ENCODE results near the gene PSMB7. TPM values are rescaled to one million over a fixed set of nuclear protein-coding genes. Genes with fewer than 3 reads are reported as not detected.

PSMB7 gene
- total RNA-seq, 2 experiments from 2014 or later: 155 to 170 TPM

DNA sequence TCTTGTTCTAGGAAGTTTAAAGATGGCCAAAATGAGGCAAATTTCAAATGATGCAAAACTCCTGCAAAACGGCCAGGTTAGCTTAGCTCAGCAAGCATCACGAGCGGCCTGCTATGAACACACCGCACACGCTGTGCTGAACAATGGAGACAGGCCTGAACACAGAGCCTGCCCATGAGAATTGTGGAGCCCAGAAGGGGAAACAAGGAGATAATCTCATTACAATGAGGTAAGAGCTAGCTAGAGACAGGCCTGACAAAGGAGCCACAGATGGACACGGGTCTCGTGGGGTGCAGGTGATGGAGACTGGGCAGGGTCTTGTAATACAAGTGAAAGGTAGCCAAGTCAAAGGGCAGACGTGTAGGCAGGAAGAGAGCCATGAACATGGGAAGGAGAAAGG, 50.2 kb downstream of the PSMB7 start:
- Mint-ChIP-seq H3K36me3 (ENCODE audit: low read depth) (peaks cover 6% of the 10 kb centered on the region), H3K27me3 (no peaks in the 10 kb centered on the region), H3K9me3 (no peaks in the 10 kb centered on the region), H3K4me1 (ENCODE audit: low read depth) (peaks cover 38% of the 10 kb centered on the region), H3K27ac (no peak overlapping the region), H3K4me3 (no peak overlapping the region)
- TF ChIP-seq CTCF (IDR thresholded peaks at IDR 0.05): no peak
- ChIA-PET POLR2A (no interaction called here), CTCF (no interaction called here)
- intact Hi-C loops (cut with micrococcal nuclease): no loop called here
- no peak for ATAC-seq
- DNase-seq: no peak

- H3K4me1 Mint-ChIP-seq (ENCODE audit: low read depth): peaks cover 40% of the 10 kb centered on the region
These were observed 51.1 kb downstream of the PSMB7 start for GRCh38 chr9:124364141-124364540.

GRCh38 chr9:124363326-124364096, 51.7 kb downstream of the PSMB7 start:
- peaks cover 42% of the 10 kb centered on the region for H3K4me1 Mint-ChIP-seq (ENCODE audit: low read depth)

More at GRCh38 chr9:124364141-124364540, 51.1 kb downstream of the PSMB7 start:
- no peak for ATAC-seq
- no peaks in the 10 kb centered on the region for H3K27me3 Mint-ChIP-seq
- no peak overlapping the region for H3K4me3 Mint-ChIP-seq
- no peak for TF ChIP-seq CTCF (IDR thresholded peaks at IDR 0.05)
- ChIA-PET CTCF (no interaction called here), POLR2A (no interaction called here)
- H3K36me3 Mint-ChIP-seq (ENCODE audit: low read depth): peaks cover 6% of the 10 kb centered on the region
- no peak overlapping the region for H3K27ac Mint-ChIP-seq
- DNase-seq: no peak
- intact Hi-C loops (cut with micrococcal nuclease): no loop called here
- no peaks in the 10 kb centered on the region for H3K9me3 Mint-ChIP-seq

GRCh38 chr9:124361128-124361527, 54.1 kb downstream of the PSMB7 start:
- H3K4me1 Mint-ChIP-seq (ENCODE audit: low read depth): peaks cover 36% of the 10 kb centered on the region
- ChIA-PET POLR2A (no interaction called here), CTCF (interaction anchor here (1.0 to 1.9 kb wide), 5 partner anchors 15 to 234 kb away, joined by 3 to 6 read pairs (median 3); no protein-coding TSS in a partner anchor)
- H3K27ac Mint-ChIP-seq: no peak overlapping the region
- ATAC-seq (no peak), DNase-seq (no peak)
- H3K4me3 Mint-ChIP-seq: no peak overlapping the region
- H3K9me3 Mint-ChIP-seq: no peaks in the 10 kb centered on the region
- no peak for TF ChIP-seq CTCF (IDR thresholded peaks at IDR 0.05)
- intact Hi-C loops (cut with micrococcal nuclease): no loop called here
- peaks cover 10% of the 10 kb centered on the region for H3K36me3 Mint-ChIP-seq (ENCODE audit: low read depth)
- no peaks in the 10 kb centered on the region for H3K27me3 Mint-ChIP-seq

More at GRCh38 chr9:124363326-124364096, 51.7 kb downstream of the PSMB7 start:
- Mint-ChIP-seq H3K4me3 (no peak overlapping the region), H3K36me3 (ENCODE audit: low read depth) (peaks cover 4% of the 10 kb centered on the region), H3K27ac (no peak overlapping the region), H3K27me3 (no peaks in the 10 kb centered on the region), H3K9me3 (no peaks in the 10 kb centered on the region)
- DNase-seq: no peak
- ChIA-PET CTCF (interaction anchor here (0.7 to 1.4 kb wide), 2 partner anchors 12 to 22 kb away, joined by 3 read pairs; no protein-coding TSS in a partner anchor), POLR2A (interaction anchor here (1.0 kb wide), 1 partner anchor 11 kb away, joined by 3 read pairs; no protein-coding TSS in a partner anchor)
- TF ChIP-seq CTCF (IDR thresholded peaks at IDR 0.05): no peak
- ATAC-seq: no peak
- intact Hi-C loops (cut with micrococcal nuclease): no loop called here
